AG04449 (cell line): ENCODE measurements around the gene ZNF768.
"Not testable (repeated sequence)": the region's sequence is repeated elsewhere in the genome, so short reads cannot be mapped to it uniquely, and the experiment has no call there.

Source experiments
- CTCF ChIA-PET: fragments of 350-600 bp; formaldehyde crosslinking; extraction: SDS; loops from one replicate; lab custom pipeline; 2021; ENCODE audit warnings: antibody characterized with exemption; lab: Yijun Ruan, JAX
- POLR2A ChIA-PET: fragments of 400-600, 350-600 bp; formaldehyde crosslinking; extraction: SDS; loops from one replicate; lab custom pipeline; 2020; ENCODE audit warnings: antibody characterized with exemption, inconsistent platforms; lab: Yijun Ruan, JAX
- DNase-seq: peaks from one replicate; pipeline ENCODE4 v3.0.0-alpha.2; 2010; ENCODE audit warnings: low read depth, low spot score
- H3K4me3 ChIP-seq: 2 replicates; pipeline ENCODE4 v1.5.1; 2011; ENCODE audit warnings: low read depth, mild to moderate bottlenecking, control low read depth, low read length
- TF ChIP-seq, protein P1 (sequence below): IDR thresholded peaks from one replicate; pipeline ENCODE4 v1.5.1; 2011; ENCODE audit warnings: mild to moderate bottlenecking, moderate library complexity, low read length, control low read depth, inconsistent platforms; ENCODE audit not compliant: insufficient read depth; ENCODE audit errors: missing control alignments

ZNF768 gene

DNA sequence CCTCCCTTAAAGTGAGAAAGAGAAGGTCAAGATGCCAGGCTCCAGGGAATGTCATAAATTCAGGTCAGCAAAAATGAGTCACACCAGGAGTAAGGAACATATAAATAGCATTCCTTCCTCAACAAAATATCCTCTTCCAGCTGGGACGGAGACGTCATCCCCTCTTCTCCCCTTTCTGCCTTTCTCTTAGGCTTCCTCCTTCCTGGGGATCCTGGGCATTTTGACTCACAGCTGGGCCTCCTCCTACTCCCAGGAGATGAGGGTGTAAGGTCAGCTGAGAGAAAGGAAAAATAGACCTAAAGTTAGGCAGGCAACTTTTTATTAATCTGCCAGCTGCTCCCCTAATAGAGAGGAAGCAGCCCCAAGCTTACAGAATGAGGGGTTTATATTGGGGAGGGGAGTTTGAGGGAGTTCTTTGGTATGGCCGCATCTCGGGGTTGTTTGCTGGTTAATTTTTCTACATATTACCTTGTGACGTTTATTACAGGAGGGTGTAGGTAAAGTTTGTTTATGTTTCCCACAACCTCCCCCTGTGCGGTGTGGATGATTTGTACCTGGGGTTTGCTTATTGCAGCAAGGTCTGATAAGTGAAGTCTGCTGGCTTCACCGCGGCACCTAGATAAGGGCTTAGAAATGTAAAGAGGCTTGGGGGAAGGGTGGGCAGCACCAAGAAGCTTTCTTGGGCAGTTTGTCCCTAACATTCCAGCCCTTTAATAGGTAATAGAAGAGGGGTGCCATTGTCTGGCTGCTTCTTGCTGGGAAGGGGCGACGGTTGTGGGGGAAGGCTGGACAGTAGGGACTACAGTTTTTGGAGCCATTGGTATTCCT is 15.3 kb upstream of the ZNF768 start:
- DNase-seq = no peak
- TF ChIP-seq, protein P1, sequence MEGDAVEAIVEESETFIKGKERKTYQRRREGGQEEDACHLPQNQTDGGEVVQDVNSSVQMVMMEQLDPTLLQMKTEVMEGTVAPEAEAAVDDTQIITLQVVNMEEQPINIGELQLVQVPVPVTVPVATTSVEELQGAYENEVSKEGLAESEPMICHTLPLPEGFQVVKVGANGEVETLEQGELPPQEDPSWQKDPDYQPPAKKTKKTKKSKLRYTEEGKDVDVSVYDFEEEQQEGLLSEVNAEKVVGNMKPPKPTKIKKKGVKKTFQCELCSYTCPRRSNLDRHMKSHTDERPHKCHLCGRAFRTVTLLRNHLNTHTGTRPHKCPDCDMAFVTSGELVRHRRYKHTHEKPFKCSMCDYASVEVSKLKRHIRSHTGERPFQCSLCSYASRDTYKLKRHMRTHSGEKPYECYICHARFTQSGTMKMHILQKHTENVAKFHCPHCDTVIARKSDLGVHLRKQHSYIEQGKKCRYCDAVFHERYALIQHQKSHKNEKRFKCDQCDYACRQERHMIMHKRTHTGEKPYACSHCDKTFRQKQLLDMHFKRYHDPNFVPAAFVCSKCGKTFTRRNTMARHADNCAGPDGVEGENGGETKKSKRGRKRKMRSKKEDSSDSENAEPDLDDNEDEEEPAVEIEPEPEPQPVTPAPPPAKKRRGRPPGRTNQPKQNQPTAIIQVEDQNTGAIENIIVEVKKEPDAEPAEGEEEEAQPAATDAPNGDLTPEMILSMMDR = no peak
- no peak overlapping the region for H3K4me3 ChIP-seq
- ChIA-PET POLR2A (interaction anchor here (0.6 kb wide), 1 partner anchor 12 kb away, joined by 3 read pairs; no protein-coding TSS in a partner anchor), CTCF (interaction anchor here (0.8 to 1.8 kb wide), 4 partner anchors 15 to 94 kb away, joined by 3 to 7 read pairs (median 4); no protein-coding TSS in a partner anchor)

DNA sequence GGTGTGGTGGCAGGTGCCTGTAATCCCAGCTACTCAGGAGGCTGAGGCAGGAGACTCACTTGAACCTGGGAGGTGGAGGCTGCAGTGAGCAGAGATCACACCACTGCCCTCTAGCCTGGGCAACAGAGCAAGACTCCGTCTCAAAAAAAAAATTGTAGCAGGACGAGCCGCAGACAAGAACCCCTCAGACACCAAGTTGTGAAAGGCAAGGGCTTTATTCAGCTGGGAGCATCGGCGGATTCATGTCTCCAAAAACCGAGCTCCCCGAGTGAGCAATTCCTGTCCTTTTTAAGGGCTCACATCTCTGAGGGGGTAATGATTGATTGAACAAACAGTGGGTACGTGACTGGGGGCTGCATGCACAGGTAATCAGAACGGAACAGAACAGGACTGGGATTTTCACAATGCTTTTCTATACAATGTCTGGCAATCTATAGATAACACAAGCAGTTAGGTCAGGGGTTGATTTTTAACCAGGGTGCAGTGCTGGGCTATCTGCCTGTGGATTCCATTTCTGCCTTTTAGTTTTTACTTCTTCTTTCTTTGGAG is 14.6 kb upstream of the ZNF768 start:
- not testable (repeated sequence) for DNase-seq, H3K4me3 ChIP-seq
- ChIA-PET POLR2A (interaction anchor here (0.6 kb wide), 1 partner anchor 12 kb away, joined by 3 read pairs; no protein-coding TSS in a partner anchor), CTCF (interaction anchor here (1.1 to 1.8 kb wide), 6 partner anchors 9 to 131 kb away, joined by 3 to 7 read pairs (median 4); no protein-coding TSS in a partner anchor)

DNA sequence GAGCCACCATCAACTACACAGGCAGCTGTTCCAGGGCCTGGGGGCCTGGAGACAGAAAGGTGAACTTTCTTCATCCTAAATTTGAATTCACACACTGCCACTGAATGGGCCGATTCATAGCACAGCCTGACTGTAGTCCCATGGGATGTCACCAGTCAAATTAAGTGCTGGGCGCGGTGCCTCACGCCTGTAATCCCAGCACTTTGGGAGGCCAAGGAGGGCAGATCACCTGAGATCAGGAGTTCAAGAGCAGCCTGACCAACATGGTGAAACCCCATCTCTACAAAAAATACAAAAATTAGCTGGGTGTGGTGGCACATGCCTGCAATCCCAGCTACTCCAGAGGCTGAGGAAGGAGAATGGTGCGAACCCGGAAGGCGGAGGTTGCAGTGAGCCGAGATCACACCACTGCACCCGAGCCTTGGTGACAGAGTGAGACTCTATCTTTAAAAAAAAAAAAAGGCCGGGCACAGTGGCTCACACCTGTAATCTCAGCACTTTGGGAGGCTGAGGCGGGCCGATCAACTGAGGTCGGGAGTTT is 13.7 kb upstream of the ZNF768 start:
- H3K4me3 ChIP-seq, DNase-seq, POLR2A ChIA-PET: not testable (repeated sequence)
- CTCF ChIA-PET = interaction anchor here (1.1 to 1.8 kb wide), 5 partner anchors 10 to 130 kb away, joined by 3 to 5 read pairs (median 3); no protein-coding TSS in a partner anchor

DNA sequence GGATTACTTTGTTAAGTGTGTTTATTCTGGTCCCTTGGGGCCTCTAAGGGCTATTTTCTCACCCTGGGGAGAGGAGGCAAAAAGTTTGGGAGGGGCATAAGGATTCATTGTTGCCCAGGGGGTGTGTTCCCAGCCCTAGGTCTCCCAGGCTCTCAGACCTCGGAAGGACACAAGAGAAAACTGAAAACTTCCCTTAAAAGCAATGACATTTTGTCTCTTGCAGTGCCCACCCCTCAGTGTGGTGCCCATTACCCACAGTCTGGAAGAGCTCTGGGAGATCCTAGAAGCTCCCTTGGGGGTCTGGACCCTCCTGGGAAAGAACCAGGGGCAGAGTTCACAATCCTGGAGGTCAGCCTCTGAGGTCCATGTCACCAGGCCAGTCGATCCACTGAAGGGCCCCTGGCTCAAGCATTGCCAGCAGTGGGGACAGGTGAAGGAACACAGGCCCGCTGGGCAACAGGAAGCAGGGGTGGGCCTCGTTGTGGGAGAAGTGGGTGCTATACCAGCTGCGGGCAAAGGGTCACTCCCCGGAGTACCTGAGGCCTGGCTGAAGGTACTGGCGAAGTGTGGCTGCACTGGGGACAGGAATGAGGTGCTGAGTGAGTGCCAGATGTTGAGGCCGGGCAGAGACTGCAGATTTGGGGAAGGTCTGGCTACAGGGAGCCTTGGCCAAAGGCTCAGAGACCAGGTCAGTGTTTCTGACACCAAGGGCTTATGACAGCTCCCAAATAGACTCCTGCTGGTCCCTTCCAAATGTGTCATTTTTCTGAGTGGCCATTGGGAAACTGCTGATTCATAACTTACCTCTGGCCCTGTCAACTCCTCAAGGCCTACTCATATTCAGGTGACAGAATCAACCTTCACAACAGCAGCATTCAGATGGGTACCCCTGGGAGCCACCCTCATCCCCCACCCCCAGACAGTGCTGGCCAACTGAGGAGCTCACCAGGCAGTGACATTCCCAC is 12.9 kb upstream of the ZNF768 start:
- ChIA-PET POLR2A (interaction anchor here (0.5 kb wide), 1 partner anchor 20 kb away, joined by 3 read pairs; no protein-coding TSS in a partner anchor), CTCF (interaction anchor here (1.5 to 1.8 kb wide), 2 partner anchors 10 to 96 kb away, joined by 3 to 5 read pairs; no protein-coding TSS in a partner anchor)
- DNase-seq = no peak
- TF ChIP-seq, protein P1 = no peak
- H3K4me3 ChIP-seq = no peak overlapping the region

DNA sequence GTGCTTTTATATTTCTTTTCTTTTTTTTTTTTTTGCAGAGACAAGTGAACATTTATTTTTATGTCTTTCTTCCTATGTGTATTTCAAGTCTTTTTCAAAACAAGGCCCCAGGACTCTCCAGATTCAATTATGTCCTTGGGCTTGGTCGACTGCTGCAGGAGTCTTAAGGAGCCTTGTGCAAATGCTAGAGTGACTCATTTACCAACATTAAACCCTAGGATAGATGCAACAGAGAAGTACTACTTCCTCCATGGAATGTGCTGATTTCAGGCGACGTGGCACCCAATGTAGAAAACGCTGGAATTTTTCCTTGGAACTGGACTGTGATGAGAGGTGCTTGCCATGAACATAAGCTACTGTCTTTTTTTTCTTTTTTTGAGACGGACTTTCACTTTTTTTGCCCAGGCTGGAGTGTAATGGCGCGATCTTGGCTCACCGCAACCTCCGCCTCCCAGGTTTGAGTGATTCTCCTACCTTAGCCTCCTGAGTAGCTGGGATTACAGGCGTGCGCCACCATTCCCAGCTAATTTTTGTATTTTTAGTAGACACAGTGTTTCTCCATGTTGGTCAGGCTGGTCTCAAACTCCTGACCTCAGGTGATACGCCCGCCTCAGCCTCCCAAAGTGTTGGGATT is 10.1 kb upstream of the ZNF768 start:
- DNase-seq, POLR2A ChIA-PET, H3K4me3 ChIP-seq: not testable (repeated sequence)
- CTCF ChIA-PET = interaction anchor here (1.1 to 2.9 kb wide), 24 partner anchors 8 to 161 kb away, joined by 3 to 27 read pairs (median 7); partner anchors contain the start of genes DCTPP1, ZNF764, ZNF768 and ZNF785

DNA sequence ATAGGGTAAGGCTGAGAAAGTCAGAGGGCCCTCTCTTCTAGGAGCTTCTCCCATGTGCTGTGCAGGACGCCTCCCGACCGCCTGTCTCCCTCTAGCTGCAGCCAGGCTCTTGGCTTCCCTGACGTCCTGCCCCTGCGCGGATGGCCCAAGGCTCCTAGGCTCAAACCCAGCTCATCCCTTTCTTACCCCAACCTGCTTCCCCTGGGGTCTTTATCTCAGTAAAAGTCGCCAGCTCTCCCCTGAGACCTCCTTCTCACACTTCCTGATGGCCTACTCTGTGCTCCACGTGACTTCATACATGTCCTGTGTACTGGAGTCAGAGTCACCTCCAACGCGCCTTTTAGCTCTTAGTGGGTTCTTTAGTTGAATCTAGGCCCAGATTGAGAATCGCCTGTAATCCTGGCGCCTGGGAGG is 9.4 kb upstream of the ZNF768 start:
- CTCF ChIA-PET = interaction anchor here (0.8 to 2.9 kb wide), 32 partner anchors 8 to 161 kb away, joined by 3 to 27 read pairs (median 6); partner anchors contain the start of genes DCTPP1, ZNF688, ZNF764 and ZNF768
- POLR2A ChIA-PET = interaction anchor here (0.7 to 2.1 kb wide), 6 partner anchors 9 to 118 kb away, joined by 3 to 6 read pairs (median 4); partner anchors contain the start of genes SEPHS2, ZNF689 and ZNF764
- DNase-seq = no peak
- H3K4me3 ChIP-seq = peak overlapping the region; percentile 70
- TF ChIP-seq, protein P1 = peak; percentile 82
